ENCODE data around the gene NUP205. TPM values are rescaled to one million over a fixed set of nuclear protein-coding genes. Genes with fewer than 3 reads are reported as not detected.
"Not testable (repeated sequence)": the region's sequence is repeated elsewhere in the genome, so short reads cannot be mapped to it uniquely, and the experiment has no call there.

NUP205 gene
- total RNA-seq, 2 experiments from 2014 or later, result 140 to 145 TPM

DNA sequence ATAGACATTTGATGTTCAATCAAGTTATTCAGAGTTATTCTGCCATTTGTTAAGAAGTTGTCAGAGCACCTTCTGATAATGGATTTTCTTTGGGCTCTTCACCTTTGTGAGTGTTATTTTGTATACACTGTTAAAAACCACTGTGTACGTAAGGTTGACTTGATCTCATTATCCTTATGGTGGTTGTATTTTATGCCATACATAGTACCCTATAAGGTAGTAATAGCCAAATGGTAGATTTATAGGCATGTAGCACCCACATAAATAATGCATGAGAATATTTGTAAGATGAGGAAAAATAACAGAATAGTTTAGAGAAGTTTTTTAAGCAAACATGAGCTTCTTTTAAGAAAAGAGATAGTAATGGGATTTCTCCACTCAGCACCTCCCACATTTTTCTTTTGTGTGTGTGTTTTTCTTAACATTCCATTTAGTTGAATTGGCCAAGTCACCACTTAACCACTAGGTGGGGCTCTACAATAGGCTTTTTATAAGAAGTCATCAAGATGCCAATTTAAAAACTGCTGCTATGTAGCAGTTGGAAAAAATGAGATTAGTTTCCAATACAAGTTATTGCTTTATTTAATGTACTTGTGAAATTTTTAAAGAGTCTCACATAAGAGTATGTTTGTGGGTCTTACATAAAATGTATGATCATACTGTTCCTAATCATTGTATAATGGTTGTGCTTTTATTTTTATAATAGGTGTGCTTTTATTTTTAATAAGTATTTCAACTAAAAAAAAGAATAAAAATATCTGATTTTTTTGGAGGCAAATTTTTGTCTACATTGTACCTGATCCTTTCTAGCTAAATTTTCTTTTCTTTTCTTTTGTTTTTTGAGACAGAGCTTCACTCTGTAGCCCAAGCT is 63.5 kb downstream of the NUP205 start:
- intact Hi-C loops (cut with micrococcal nuclease), result no loop called here
- no peaks in the 10 kb centered on the region for H3K27me3 Mint-ChIP-seq
- peaks cover 26% of the 10 kb centered on the region for H3K36me3 Mint-ChIP-seq (ENCODE audit: low read depth)
- no peak overlapping the region for H3K4me3 Mint-ChIP-seq
- TF ChIP-seq, protein P1, sequence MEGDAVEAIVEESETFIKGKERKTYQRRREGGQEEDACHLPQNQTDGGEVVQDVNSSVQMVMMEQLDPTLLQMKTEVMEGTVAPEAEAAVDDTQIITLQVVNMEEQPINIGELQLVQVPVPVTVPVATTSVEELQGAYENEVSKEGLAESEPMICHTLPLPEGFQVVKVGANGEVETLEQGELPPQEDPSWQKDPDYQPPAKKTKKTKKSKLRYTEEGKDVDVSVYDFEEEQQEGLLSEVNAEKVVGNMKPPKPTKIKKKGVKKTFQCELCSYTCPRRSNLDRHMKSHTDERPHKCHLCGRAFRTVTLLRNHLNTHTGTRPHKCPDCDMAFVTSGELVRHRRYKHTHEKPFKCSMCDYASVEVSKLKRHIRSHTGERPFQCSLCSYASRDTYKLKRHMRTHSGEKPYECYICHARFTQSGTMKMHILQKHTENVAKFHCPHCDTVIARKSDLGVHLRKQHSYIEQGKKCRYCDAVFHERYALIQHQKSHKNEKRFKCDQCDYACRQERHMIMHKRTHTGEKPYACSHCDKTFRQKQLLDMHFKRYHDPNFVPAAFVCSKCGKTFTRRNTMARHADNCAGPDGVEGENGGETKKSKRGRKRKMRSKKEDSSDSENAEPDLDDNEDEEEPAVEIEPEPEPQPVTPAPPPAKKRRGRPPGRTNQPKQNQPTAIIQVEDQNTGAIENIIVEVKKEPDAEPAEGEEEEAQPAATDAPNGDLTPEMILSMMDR (IDR thresholded peaks at IDR 0.05), result peak; percentile 90
- DNase-seq (peak; percentile 41), ATAC-seq (no peak)
- H3K27ac Mint-ChIP-seq, result no peak overlapping the region
- no peaks in the 10 kb centered on the region for H3K9me3 Mint-ChIP-seq
- no peaks in the 10 kb centered on the region for H3K4me1 Mint-ChIP-seq (ENCODE audit: low read depth)
- ChIA-PET CTCF (interaction anchor here (0.6 to 2.6 kb wide), 19 partner anchors 9 to 176 kb away, joined by 3 to 15 read pairs (median 4); no protein-coding TSS in a partner anchor), POLR2A (no interaction called here)

DNA sequence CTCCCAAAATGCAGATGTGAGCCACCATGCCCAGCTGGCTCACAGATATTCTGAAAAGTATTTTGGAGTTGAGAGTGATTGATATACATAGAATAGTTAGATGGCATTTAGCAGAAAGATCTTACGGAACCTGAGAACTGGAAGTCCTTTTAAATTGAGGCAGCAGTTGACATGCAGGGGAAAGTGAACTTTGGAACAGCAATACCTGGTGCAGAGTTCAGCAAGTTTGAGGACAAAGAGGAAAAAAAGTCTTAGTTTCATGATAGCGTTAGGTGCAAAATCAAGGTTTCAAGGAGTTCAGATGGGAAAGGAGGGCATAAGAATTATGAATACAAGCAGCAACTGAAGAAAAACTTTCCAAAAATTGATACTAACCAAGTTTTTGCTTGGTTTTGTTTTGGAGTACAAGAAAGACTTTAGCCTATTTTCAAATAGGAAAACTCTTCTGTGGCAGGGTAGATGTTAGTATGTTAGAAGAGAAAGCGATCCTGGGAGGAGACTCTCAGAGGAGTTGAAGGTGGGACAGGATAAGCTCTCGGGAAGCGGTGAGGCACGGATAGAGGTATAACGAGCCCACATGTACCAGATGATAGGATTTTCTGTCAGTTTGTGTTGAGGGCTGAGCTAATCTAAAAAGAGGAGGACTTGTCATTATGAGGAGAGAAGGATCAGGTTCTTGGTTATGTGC is 76.6 kb downstream of the NUP205 start:
- DNase-seq, result no peak
- no peak overlapping the region for H3K4me3 Mint-ChIP-seq
- H3K36me3 Mint-ChIP-seq (ENCODE audit: low read depth), result peaks cover 55% of the 10 kb centered on the region
- no peak overlapping the region for H3K27ac Mint-ChIP-seq
- H3K4me1 Mint-ChIP-seq (ENCODE audit: low read depth), result no peaks in the 10 kb centered on the region
- ChIA-PET POLR2A (no interaction called here), CTCF (interaction anchor here (1.0 to 5.2 kb wide), 2 partner anchors 10 to 46 kb away, joined by 3 to 28 read pairs; no protein-coding TSS in a partner anchor)
- intact Hi-C loops (cut with micrococcal nuclease), result no loop called here
- peaks cover 1% of the 10 kb centered on the region for H3K9me3 Mint-ChIP-seq
- TF ChIP-seq, protein P1 (IDR thresholded peaks at IDR 0.05), result no peak
- ATAC-seq, result no peak
- no peaks in the 10 kb centered on the region for H3K27me3 Mint-ChIP-seq

DNA sequence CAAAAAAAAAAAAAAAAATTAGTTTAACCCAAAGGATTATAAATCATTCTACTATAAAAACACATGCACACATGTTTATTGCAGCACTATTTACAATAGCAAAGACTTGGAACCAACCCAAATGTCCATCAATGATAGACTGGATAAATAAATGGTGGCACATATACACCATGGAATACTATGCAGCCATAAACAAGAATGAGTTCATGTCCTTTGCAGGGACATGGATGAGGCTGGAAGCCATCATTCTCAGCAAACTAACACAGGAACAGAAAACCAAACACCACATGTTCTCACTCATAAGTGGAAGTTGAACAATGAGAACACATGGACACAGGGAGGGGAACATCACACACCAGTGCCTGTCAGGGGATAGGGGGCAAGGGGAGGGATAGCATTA is 82.0 kb downstream of the NUP205 start:
- POLR2A ChIA-PET; H3K4me3 Mint-ChIP-seq; H3K4me1 Mint-ChIP-seq (ENCODE audit: low read depth); H3K27me3 Mint-ChIP-seq; DNase-seq; ATAC-seq; H3K27ac Mint-ChIP-seq; H3K9me3 Mint-ChIP-seq: not testable (repeated sequence)
- peaks cover 56% of the 10 kb centered on the region for H3K36me3 Mint-ChIP-seq (ENCODE audit: low read depth)
- intact Hi-C loops (cut with micrococcal nuclease), result loop anchor here (10.0 kb wide), 1 partner anchor 125 kb away; the partner anchor contains the start of gene CNOT4
- CTCF ChIA-PET, result interaction anchor here (1.2 to 1.8 kb wide), 2 partner anchors 19 to 312 kb away, joined by 3 to 4 read pairs; no protein-coding TSS in a partner anchor

DNA sequence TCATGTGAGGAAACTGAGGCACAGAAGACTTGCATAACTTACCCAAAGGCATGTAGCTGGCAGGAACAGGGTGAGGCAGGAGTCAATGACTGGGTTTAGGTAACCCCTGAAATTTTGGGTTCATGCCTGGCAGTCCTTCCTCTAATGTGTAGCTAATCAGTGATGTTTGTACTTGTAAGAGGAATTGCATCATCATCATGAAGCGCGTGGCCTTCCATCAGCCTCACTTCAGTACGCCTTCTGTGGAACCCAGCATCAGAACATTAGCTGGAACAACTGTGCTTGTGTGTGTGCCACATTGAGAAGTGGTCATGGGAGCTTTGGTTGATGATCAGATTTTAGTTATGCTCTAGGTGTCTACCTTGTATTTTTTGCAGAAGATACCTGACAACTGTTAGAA is 86.4 kb downstream of the NUP205 start:
- DNase-seq (no peak), ATAC-seq (no peak)
- POLR2A ChIA-PET, result interaction anchor here (0.8 kb wide), 1 partner anchor 18 kb away, joined by 3 read pairs; the partner anchor contains the start of gene STMP1
- peak overlapping the region; percentile 55 for H3K27ac Mint-ChIP-seq
- H3K4me1 Mint-ChIP-seq (ENCODE audit: low read depth), result no peaks in the 10 kb centered on the region
- H3K4me3 Mint-ChIP-seq, result no peak overlapping the region
- CTCF ChIA-PET, result interaction anchor here (0.6 to 4.2 kb wide), 20 partner anchors 10 to 384 kb away, joined by 3 to 38 read pairs (median 6); partner anchors contain the start of gene STMP1
- TF ChIP-seq, protein P1 (IDR thresholded peaks at IDR 0.05), result no peak
- intact Hi-C loops (cut with micrococcal nuclease), result loop anchor here (10.0 kb wide), 1 partner anchor 129 kb away; the partner anchor contains the start of gene CNOT4
- H3K27me3 Mint-ChIP-seq, result no peaks in the 10 kb centered on the region
- H3K9me3 Mint-ChIP-seq, result no peaks in the 10 kb centered on the region
- H3K36me3 Mint-ChIP-seq (ENCODE audit: low read depth), result peaks cover 47% of the 10 kb centered on the region

DNA sequence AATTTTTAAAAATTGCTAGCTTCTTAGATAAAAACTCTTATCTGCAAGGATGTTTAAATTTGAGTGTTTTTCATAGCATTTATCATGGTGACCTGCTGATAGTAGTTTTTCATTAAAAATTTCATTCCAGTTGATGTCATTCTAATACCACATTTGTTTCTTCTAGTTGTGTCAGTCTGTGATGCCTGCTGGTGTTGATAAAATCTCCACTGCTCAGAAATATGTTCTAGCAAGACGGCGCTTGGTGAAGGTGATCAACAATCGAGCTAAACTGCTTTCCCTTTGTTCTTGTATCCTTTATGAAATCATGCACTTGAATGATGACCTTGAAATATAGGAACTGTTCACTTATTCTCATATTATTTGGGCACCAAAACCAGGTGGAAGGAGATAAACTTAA is 87.0 kb downstream of the NUP205 start:
- no peaks in the 10 kb centered on the region for H3K27me3 Mint-ChIP-seq
- intact Hi-C loops (cut with micrococcal nuclease), result loop anchor here (1.0 to 10.0 kb wide), 2 partner anchors 130 to 363 kb away; partner anchors contain the start of gene CNOT4
- H3K36me3 Mint-ChIP-seq (ENCODE audit: low read depth), result peaks cover 41% of the 10 kb centered on the region
- no peak for DNase-seq
- CTCF ChIA-PET, result interaction anchor here (0.6 to 4.2 kb wide), 36 partner anchors 7 to 385 kb away, joined by 3 to 38 read pairs (median 4); partner anchors contain the start of gene STMP1
- POLR2A ChIA-PET, result interaction anchor here (0.8 kb wide), 1 partner anchor 18 kb away, joined by 3 read pairs; the partner anchor contains the start of gene STMP1
- no peaks in the 10 kb centered on the region for H3K9me3 Mint-ChIP-seq
- no peaks in the 10 kb centered on the region for H3K4me1 Mint-ChIP-seq (ENCODE audit: low read depth)
- no peak overlapping the region for H3K4me3 Mint-ChIP-seq
- TF ChIP-seq, protein P1 (IDR thresholded peaks at IDR 0.05), result no peak
- H3K27ac Mint-ChIP-seq, result no peak overlapping the region
- no peak for ATAC-seq
